ENCODE results near the gene CTSH. TPM values are rescaled to one million over a fixed set of nuclear protein-coding genes. Genes with fewer than 3 reads are reported as not detected.

The CTSH gene
- total RNA-seq, 2 experiments from 2014 or later: 11.2 to 15.1 TPM

GRCh38 chr15:78974272-78974918 is 29.5 kb upstream of the CTSH start:
- DNase-seq: no peak
- Mint-ChIP-seq H3K4me1 (peaks cover 2% of the 10 kb centered on the region), H3K9me3 (ENCODE audit: low read depth) (no peaks in the 10 kb centered on the region), H3K36me3 (ENCODE audit: low read depth) (no peaks in the 10 kb centered on the region), H3K27me3 (no peaks in the 10 kb centered on the region), H3K27ac (no peak overlapping the region), H3K4me3 (no peak overlapping the region)
- POLR2A ChIA-PET: no interaction called here
- intact Hi-C loops (cut with DNase I, micrococcal nuclease): no loop called here
- CTCF ChIA-PET: interaction anchor here (0.6 kb wide), 1 partner anchor 16 kb away, joined by 3 read pairs; no protein-coding TSS in a partner anchor
- ATAC-seq: no peak

- no peak overlapping the region for H3K27ac Mint-ChIP-seq
- ATAC-seq: no peak
- CTCF ChIA-PET: no interaction called here
- POLR2A ChIA-PET: no interaction called here
- no peaks in the 10 kb centered on the region for H3K9me3 Mint-ChIP-seq (ENCODE audit: low read depth)
- no peak overlapping the region for H3K4me3 Mint-ChIP-seq
- intact Hi-C loops (cut with DNase I, micrococcal nuclease): no loop called here
- H3K27me3 Mint-ChIP-seq: no peaks in the 10 kb centered on the region
- H3K36me3 Mint-ChIP-seq (ENCODE audit: low read depth): no peaks in the 10 kb centered on the region
- H3K4me1 Mint-ChIP-seq: no peaks in the 10 kb centered on the region
- DNase-seq: no peak
These were observed 25.0 kb upstream of the CTSH start for GRCh38 chr15:78969687-78970349.

GRCh38 chr15:78968539-78969271 is 23.9 kb upstream of the CTSH start:
- H3K36me3 Mint-ChIP-seq (ENCODE audit: low read depth): no peaks in the 10 kb centered on the region
- H3K9me3 Mint-ChIP-seq (ENCODE audit: low read depth): no peaks in the 10 kb centered on the region
- no peaks in the 10 kb centered on the region for H3K4me1 Mint-ChIP-seq
- no peak overlapping the region for H3K4me3 Mint-ChIP-seq
- CTCF ChIA-PET: interaction anchor here (0.8 to 1.5 kb wide), 2 partner anchors 12 to 58 kb away, joined by 4 to 5 read pairs; no protein-coding TSS in a partner anchor
- no peak overlapping the region for H3K27ac Mint-ChIP-seq
- intact Hi-C loops (cut with DNase I, micrococcal nuclease): no loop called here
- no peaks in the 10 kb centered on the region for H3K27me3 Mint-ChIP-seq
- no peak for DNase-seq
- ATAC-seq: no peak
- POLR2A ChIA-PET: no interaction called here

GRCh38 chr15:78968114-78968513 is 23.3 kb upstream of the CTSH start:
- DNase-seq (no peak), ATAC-seq (no peak)
- intact Hi-C loops (cut with DNase I, micrococcal nuclease): no loop called here
- POLR2A ChIA-PET: no interaction called here
- no peaks in the 10 kb centered on the region for H3K4me1 Mint-ChIP-seq
- H3K27ac Mint-ChIP-seq: no peak overlapping the region
- CTCF ChIA-PET: interaction anchor here (0.8 to 1.5 kb wide), 2 partner anchors 13 to 58 kb away, joined by 4 to 5 read pairs; no protein-coding TSS in a partner anchor
- no peaks in the 10 kb centered on the region for H3K27me3 Mint-ChIP-seq
- no peak overlapping the region for H3K4me3 Mint-ChIP-seq
- H3K36me3 Mint-ChIP-seq (ENCODE audit: low read depth): no peaks in the 10 kb centered on the region
- H3K9me3 Mint-ChIP-seq (ENCODE audit: low read depth): no peaks in the 10 kb centered on the region

- ChIA-PET POLR2A (interaction anchor here (0.6 kb wide), 1 partner anchor 12 kb away, joined by 5 read pairs; no protein-coding TSS in a partner anchor), CTCF (interaction anchor here (0.6 to 1.3 kb wide), 3 partner anchors 52 to 152 kb away, joined by 3 read pairs; no protein-coding TSS in a partner anchor)
- intact Hi-C loops (cut with DNase I, micrococcal nuclease): no loop called here
- Mint-ChIP-seq H3K4me3 (no peak overlapping the region), H3K27ac (no peak overlapping the region), H3K27me3 (no peaks in the 10 kb centered on the region), H3K9me3 (ENCODE audit: low read depth) (no peaks in the 10 kb centered on the region), H3K4me1 (no peaks in the 10 kb centered on the region), H3K36me3 (ENCODE audit: low read depth) (no peaks in the 10 kb centered on the region)
- DNase-seq (no peak), ATAC-seq (no peak)
These were observed 15.5 kb upstream of the CTSH start for GRCh38 chr15:78960308-78960707.

- DNase-seq (no peak), ATAC-seq (no peak)
- intact Hi-C loops (cut with DNase I, micrococcal nuclease): no loop called here
- POLR2A ChIA-PET: no interaction called here
- no peaks in the 10 kb centered on the region for H3K36me3 Mint-ChIP-seq (ENCODE audit: low read depth)
- H3K27me3 Mint-ChIP-seq: no peaks in the 10 kb centered on the region
- no peak overlapping the region for H3K27ac Mint-ChIP-seq
- H3K9me3 Mint-ChIP-seq (ENCODE audit: low read depth): no peaks in the 10 kb centered on the region
- H3K4me1 Mint-ChIP-seq: no peaks in the 10 kb centered on the region
- CTCF ChIA-PET: interaction anchor here (1.3 kb wide), 1 partner anchor 51 kb away, joined by 3 read pairs; no protein-coding TSS in a partner anchor
- H3K4me3 Mint-ChIP-seq: no peak overlapping the region
These were observed 14.5 kb upstream of the CTSH start for GRCh38 chr15:78959360-78959759.

- CTCF ChIA-PET: interaction anchor here (1.4 kb wide), 1 partner anchor 48 kb away, joined by 4 read pairs; no protein-coding TSS in a partner anchor
- Mint-ChIP-seq H3K9me3 (ENCODE audit: low read depth) (no peaks in the 10 kb centered on the region), H3K36me3 (ENCODE audit: low read depth) (no peaks in the 10 kb centered on the region), H3K27me3 (no peaks in the 10 kb centered on the region), H3K4me3 (no peak overlapping the region), H3K27ac (no peak overlapping the region), H3K4me1 (no peaks in the 10 kb centered on the region)
- DNase-seq (no peak), ATAC-seq (no peak)
- POLR2A ChIA-PET: no interaction called here
- intact Hi-C loops (cut with DNase I, micrococcal nuclease): no loop called here
These were observed 12.7 kb upstream of the CTSH start for GRCh38 chr15:78957416-78958093.

GRCh38 chr15:78956937-78957336 is 12.1 kb upstream of the CTSH start:
- no peaks in the 10 kb centered on the region for H3K9me3 Mint-ChIP-seq (ENCODE audit: low read depth)
- intact Hi-C loops (cut with DNase I, micrococcal nuclease): no loop called here
- H3K27ac Mint-ChIP-seq: no peak overlapping the region
- ChIA-PET CTCF (interaction anchor here (1.4 kb wide), 1 partner anchor 48 kb away, joined by 4 read pairs; no protein-coding TSS in a partner anchor), POLR2A (no interaction called here)
- H3K4me1 Mint-ChIP-seq: no peaks in the 10 kb centered on the region
- DNase-seq (no peak), ATAC-seq (no peak)
- no peaks in the 10 kb centered on the region for H3K27me3 Mint-ChIP-seq
- no peaks in the 10 kb centered on the region for H3K36me3 Mint-ChIP-seq (ENCODE audit: low read depth)
- H3K4me3 Mint-ChIP-seq: no peak overlapping the region

- Mint-ChIP-seq H3K36me3 (ENCODE audit: low read depth) (no peaks in the 10 kb centered on the region), H3K27me3 (no peaks in the 10 kb centered on the region), H3K4me3 (no peak overlapping the region), H3K4me1 (peaks cover 7% of the 10 kb centered on the region), H3K27ac (no peak overlapping the region), H3K9me3 (ENCODE audit: low read depth) (no peaks in the 10 kb centered on the region)
- intact Hi-C loops (cut with DNase I, micrococcal nuclease): no loop called here
- ChIA-PET CTCF (no interaction called here), POLR2A (no interaction called here)
- DNase-seq (no peak), ATAC-seq (no peak)
These were observed 10.5 kb upstream of the CTSH start for GRCh38 chr15:78955355-78955754.

GRCh38 chr15:78951841-78952238 is 7.0 kb upstream of the CTSH start:
- ATAC-seq (no peak), DNase-seq (no peak)
- Mint-ChIP-seq H3K36me3 (ENCODE audit: low read depth) (no peaks in the 10 kb centered on the region), H3K4me1 (peaks cover 7% of the 10 kb centered on the region), H3K27me3 (no peaks in the 10 kb centered on the region), H3K27ac (no peak overlapping the region), H3K4me3 (no peak overlapping the region), H3K9me3 (ENCODE audit: low read depth) (no peaks in the 10 kb centered on the region)
- intact Hi-C loops (cut with DNase I, micrococcal nuclease): no loop called here
- ChIA-PET CTCF (no interaction called here), POLR2A (no interaction called here)

Data from activated CD4-positive, alpha-beta T cell treated with anti-CD3 and anti-CD28 coated beads for 36 hours (primary cell).